Stimulated activated CD4-positive, alpha-beta T cell treated with anti-CD3 and anti-CD28 coated beads, Interleukin-1b, Interleukin-23, amount 100 ng/mL, for 4 hours (primary cell): Measurements from ENCODE around the gene FSTL4.
"Not testable (repeated sequence)": the region's sequence is repeated elsewhere in the genome, so short reads cannot be mapped to it uniquely, and the experiment has no call there.

ENCODE experiments used
- DNase-seq, 2 donors: peaks; one replicate each; pipeline ENCODE4 v3.0.0-alpha.2; 2020; ENCODE audit warnings: low read depth in 2 of 2

Gene FSTL4

GRCh38 chr5:133456933-133457402, 155.4 kb downstream of the FSTL4 start:
- no peak for DNase-seq

GRCh38 chr5:133455676-133456075, 156.7 kb downstream of the FSTL4 start:
- DNase-seq, result no peak

GRCh38 chr5:133454442-133454841, 157.9 kb downstream of the FSTL4 start:
- no peak for DNase-seq

GRCh38 chr5:133453831-133454230, 158.5 kb downstream of the FSTL4 start:
- no peak for DNase-seq

DNA sequence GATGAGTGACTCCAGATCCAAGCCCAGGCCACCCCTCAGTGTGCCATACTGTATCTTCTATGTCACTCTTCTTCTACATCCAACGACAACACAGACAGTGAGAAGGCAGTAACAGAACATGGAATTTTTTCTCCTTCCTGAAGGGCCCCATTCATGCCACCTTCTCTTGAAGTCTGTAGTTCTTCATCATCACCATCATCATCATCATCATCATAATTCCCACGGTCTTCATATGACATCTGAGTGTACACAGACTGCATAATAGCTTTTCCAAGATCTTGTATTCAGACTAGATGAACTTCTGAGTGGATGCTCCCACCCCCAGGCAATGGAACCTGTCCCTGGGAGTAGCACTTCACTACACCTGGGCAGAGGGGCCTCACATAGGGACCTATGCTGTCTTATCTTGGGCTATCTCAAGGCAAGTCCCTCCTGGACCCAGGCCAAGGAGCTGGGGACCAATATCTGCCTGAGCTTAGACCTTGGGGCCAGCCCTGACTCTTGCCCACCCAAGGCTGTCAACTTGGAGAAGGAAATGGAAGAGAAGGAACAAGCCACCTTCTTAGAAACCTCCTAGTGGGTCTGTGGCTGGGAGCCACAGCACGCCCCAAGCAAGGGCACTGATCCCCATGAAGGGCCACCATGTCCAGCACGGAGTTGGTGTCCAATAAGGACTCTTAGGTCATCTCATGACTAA, 159.1 kb downstream of the FSTL4 start:
- no peak for DNase-seq

- no peak for DNase-seq
These were observed 160.4 kb downstream of the FSTL4 start for GRCh38 chr5:133451926-133452325.

DNA sequence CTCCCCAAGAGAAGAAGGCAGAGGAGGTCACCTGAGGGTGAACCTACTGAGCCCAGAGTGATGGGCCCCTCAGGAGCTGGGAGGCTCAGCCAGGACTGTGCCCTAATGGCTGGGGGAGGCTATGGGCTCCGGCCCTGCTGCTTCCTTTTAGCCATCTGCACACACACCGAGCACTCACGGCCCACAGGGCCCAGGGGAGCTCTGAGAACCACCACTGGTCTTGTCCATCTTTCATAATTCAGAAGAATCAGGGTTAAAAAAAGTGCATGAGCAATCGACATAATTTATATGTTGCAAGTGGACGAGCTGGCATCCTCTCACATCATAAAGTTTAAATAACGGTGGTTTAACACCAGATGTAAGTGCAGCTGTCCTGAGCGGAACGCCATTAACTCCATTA, 162.1 kb downstream of the FSTL4 start:
- no peak for DNase-seq

DNA sequence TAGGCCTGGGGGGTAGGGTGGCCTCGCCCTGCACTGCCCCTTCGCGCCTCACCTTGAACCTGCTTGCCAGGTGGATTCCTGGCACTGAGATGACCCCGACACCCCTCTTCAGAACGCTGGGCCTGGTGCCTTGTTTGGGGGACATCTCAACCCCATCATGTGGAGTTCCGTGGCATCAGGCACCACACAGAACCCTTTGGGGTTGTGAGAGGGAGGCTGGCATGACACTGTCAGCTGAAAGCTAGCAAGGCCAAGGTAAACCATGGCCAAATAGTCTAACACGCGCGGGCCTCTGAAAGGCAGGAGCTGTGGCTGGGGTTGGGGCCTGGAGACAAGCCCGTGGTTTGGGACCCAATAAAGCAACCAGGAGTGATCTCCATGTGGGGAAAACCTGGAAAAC, 163.2 kb downstream of the FSTL4 start:
- no peak for DNase-seq

DNA sequence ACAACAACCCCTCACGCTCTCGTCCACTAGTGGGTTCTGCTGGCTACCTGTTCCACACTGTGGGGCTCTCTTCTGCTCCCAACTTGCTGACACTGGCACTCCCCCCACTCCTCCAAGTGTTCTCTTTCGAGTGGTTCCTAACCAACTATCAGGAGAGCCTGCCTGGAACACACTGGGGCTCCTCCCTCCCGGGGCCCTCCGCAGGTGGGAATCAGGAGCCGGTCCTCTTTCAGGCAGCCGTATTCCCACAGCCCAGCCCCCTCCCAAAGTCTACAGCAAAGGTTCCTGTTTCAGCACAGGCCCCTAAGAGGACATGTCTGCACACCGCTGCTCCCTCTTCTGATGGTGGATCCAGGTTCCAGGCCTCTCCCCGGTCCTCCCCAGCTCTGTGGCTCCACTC, 165.9 kb downstream of the FSTL4 start:
- no peak for DNase-seq

DNA sequence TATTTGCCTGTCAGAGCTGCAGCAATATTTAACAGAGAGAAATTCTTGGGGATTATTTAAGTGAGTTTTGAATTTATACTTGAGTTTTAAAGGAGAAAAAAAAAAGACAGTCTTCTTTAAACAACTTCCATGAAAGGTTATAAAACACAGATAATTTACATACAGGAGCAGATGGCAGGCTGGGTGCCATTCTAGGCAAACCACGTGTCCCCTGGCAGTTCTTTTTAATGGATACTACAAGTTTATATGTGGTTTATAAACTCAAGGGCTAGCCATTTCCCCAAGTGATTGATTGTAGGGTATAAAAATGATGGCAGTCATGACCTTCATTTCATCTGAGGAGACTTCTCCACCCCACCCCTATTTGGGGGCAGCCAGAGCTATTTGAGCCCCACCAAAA, 166.6 kb downstream of the FSTL4 start:
- no peak for DNase-seq

GRCh38 chr5:133445204-133445603, 167.1 kb downstream of the FSTL4 start:
- not testable (repeated sequence) for DNase-seq

DNA sequence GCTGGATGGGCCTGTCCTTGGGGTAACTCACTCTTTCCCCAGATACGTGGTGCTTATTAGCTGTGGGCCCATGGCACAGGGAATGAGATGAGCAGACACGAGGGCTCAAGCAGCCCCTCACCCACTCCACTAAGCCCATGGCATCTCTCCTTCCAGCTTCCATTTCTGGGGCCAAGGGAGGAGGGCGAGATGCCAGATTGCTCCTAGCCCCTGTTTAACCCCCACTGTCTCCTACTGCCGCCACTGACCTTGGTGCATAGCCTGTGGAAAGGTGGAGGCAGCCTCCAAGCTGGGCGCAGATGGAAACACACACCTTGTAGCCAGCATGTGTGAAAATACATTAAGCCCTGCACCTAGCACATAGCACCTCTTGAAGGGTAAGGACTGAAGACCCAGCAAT, 167.6 kb downstream of the FSTL4 start:
- no peak for DNase-seq

DNA sequence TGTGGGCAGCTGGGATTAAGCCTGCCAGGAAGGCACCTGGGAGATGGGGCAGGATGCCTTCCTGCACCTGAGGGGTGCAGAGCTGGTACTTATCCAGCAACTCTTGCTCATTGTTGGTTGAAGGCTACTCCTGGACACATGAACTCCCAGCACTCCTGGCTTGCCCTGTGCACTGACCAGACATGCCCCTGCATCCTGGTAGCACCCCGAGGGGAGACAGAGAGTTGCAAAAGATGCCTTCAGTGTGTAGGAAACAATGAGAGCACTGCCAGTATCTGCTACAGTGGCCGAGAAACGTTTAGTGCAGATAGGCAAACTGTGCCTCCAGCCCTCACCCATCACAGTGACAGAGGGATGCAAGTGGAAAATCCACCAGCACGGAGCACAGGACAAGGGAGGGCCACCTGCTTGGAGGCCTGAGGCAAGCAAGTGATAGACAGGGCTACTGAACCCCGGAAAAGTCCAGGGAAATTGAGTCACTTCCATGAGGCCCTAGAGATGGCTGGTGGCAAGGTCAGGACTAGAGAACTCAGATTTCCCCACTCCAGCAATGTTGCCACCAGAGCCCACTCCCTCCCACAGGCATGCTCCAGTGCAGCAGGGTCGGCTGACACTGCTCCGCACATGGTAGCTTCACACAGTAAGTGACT, 171.1 kb downstream of the FSTL4 start:
- DNase-seq, result no peak

- DNase-seq, result no peak
These were observed 171.8 kb downstream of the FSTL4 start for GRCh38 chr5:133440467-133441115.

GRCh38 chr5:133439859-133440258, 172.5 kb downstream of the FSTL4 start:
- no peak for DNase-seq

GRCh38 chr5:133438487-133438886, 173.9 kb downstream of the FSTL4 start:
- DNase-seq, result no peak

DNA sequence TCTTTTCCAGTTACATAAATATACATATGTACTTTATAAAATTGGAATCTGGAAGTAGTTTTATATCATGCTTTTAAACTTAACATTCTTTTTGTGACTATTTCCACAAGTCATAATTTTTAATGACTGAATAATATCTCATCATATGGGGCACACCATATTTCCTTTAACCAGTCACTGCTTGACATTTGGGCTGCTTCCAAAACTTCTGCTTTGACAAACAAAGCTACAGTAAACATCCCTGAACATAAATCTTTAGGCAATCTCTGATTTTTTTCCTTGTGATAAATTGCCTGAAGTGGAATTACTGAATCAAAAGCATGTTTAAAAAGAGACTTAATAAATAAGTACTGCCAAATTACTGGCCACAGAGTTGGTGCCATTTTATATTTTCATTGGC, 178.0 kb downstream of the FSTL4 start:
- no peak for DNase-seq

GRCh38 chr5:133433641-133434040, 178.7 kb downstream of the FSTL4 start:
- no peak for DNase-seq

DNA sequence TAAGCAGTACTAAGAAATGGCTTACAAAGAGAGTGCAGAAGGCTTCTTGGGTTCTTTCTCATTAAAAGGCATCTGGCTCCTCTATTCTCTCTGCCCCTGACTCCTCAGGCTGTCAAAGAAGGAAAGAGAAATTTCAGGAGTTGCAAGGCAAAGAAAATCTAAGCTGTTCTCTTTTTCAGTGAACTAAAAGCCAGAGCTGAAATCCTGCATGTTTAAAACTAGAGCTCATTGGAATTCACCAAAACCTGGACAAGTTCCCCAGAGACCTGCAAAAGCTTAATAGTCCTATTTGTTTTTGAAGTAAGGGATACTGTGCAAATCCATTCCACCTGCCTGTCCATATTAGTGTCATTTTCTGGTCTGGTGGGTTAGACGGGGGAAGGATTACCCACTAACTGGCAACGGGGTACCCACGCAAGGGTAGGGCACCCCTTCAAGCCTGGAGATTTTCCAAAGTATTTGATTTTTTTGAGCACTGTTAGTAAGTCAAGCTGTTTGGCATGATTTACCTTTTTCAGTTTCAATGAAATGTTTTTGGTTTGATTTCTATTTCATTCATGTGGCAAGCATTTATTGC, 179.3 kb downstream of the FSTL4 start:
- no peak for DNase-seq

DNA sequence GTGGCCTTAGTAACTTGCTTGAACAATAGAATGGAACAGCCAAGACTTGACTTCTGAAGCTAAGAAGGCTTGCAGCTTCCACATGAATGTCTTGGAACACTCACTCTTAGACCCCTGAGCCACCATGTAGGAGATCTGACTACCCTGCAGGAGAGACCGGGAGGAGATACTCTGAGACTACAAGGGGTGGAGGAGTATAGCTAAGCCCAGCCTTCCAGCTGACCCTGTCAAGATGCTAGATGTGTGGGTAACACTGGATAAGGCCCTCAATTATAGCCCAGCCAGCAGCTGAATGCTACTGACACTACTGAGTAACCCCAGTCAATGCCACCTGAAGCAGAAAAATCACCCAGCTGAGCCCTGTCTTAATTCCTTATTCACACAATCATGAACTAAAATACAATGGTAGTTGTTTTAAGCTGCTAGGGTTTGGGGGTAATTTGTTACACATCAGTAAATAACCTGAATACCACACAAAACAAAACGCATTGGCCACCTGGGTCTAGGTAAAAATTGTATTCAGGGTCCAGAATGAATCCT, 180.9 kb downstream of the FSTL4 start:
- DNase-seq, result no peak

- no peak for DNase-seq
These were observed 182.2 kb downstream of the FSTL4 start for GRCh38 chr5:133430095-133430494.

- DNase-seq, result no peak
These were observed 183.3 kb downstream of the FSTL4 start for GRCh38 chr5:133429046-133429445.
